Panc1 (cell line): ENCODE data around the gene SCGB1D1. TPM values are rescaled to one million over a fixed set of nuclear protein-coding genes. Genes with fewer than 3 reads are reported as not detected.

Source experiments
- ATAC-seq: fragments of 200-7000 bp; cut with Tn5 transposase; 2 replicates; pipeline ENCODE4 v1.9.1; 2020; ENCODE audit warnings: mild to moderate bottlenecking, moderate library complexity
- BruUV-seq: library from RNA; stranded (reverse); fragments of 400-500 nt; replicated peaks from 2 replicates; lab custom pipeline; 2021; lab: Mats Ljungman, UMichigan
- CTCF ChIA-PET: fragments of 300-600 bp; sonication (Branson Sonifier 250); formaldehyde crosslinking; loops from one replicate; lab custom pipeline; 2022; ENCODE audit warnings: antibody characterized with exemption; lab: Charles Lee
- POLR2A ChIA-PET: fragments of 300-600 bp; sonication (Branson Sonifier 250); formaldehyde crosslinking; loops from one replicate; lab custom pipeline; 2022; ENCODE audit warnings: antibody characterized with exemption; lab: Charles Lee
- DNase-seq: peaks from one replicate; pipeline ENCODE4 v3.0.0-alpha.2; 2010; ENCODE audit warnings: low read depth, low spot score
- H3K27ac ChIP-seq: 2 replicates; pipeline ENCODE4 v1.5.1; 2011; ENCODE audit warnings: mild to moderate bottlenecking, low read length, inconsistent platforms
- H3K27me3 ChIP-seq: fragments of 200-500 bp; sonication (Bioruptor generic); 2 replicates; pipeline ENCODE4 v1.6.0; 2014; ENCODE audit warnings: low read length, inconsistent platforms; ENCODE audit not compliant: control insufficient read depth, insufficient read depth
- H3K36me3 ChIP-seq: fragments of 200-500 bp; sonication (Bioruptor generic); 2 replicates; pipeline ENCODE4 v1.5.1; 2014; ENCODE audit warnings: inconsistent platforms, mild to moderate bottlenecking, low read length, moderate library complexity; ENCODE audit not compliant: control insufficient read depth, insufficient read depth
- H3K4me1 ChIP-seq: 2 replicates; pipeline ENCODE4 v1.5.1; 2011; ENCODE audit warnings: inconsistent platforms, mild to moderate bottlenecking, low read length, moderate library complexity; ENCODE audit not compliant: control insufficient read depth, insufficient read depth
- H3K4me3 ChIP-seq, 2 experiments: 2 replicates each; pipeline ENCODE4 v1.5.1; 2011 to 2012; ENCODE audit warnings: low read depth in 2 of 2, low read length in 2 of 2, mild to moderate bottlenecking in 2 of 2, inconsistent platforms in 1 of 2, moderate library complexity in 1 of 2
- H3K9me3 ChIP-seq: fragments of 200-500 bp; sonication (Bioruptor generic); 2 replicates; pipeline ENCODE4 v1.5.1; 2014; ENCODE audit warnings: low read depth, mild to moderate bottlenecking, inconsistent platforms, low read length, moderate library complexity; ENCODE audit not compliant: control insufficient read depth, insufficient read depth
- POLR2AphosphoS5 ChIP-seq: IDR thresholded peaks from 2 replicates; pipeline ENCODE4 v1.6.1; 2012; ENCODE audit warnings: mild to moderate bottlenecking, low read depth, low read length, moderate library complexity
- REST ChIP-seq, 2 experiments: IDR thresholded peaks; 2 replicates each; pipeline ENCODE4 v1.6.1; 2011 to 2012; ENCODE audit warnings: low read depth in 2 of 2, control low read depth in 1 of 2, low read length in 1 of 2, mild to moderate bottlenecking in 1 of 2, moderate library complexity in 1 of 2; ENCODE audit not compliant: insufficient read depth in 1 of 2
- SIN3A ChIP-seq: IDR thresholded peaks from 2 replicates; pipeline ENCODE4 v1.6.1; 2012; ENCODE audit warnings: low read depth, mild to moderate bottlenecking, low read length, moderate library complexity, borderline replicate concordance; ENCODE audit not compliant: insufficient read depth
- TCF7L2 ChIP-seq: IDR thresholded peaks from 2 replicates; pipeline ENCODE4 v1.6.1; 2011; ENCODE audit warnings: mild to moderate bottlenecking, low read depth, low read length, inconsistent platforms
- in situ Hi-C: cut with HindIII; loops from 2 replicates; pipeline ENCODE4 v1.10.0; 2016; ENCODE audit warnings: low sequenced_read_pairs, low pct_unique_long_range_greater_than_20kb
- intact Hi-C: fragments of 100-400 bp; cut with micrococcal nuclease; formaldehyde crosslinking; loops from one replicate; pipeline ENCODE4 v1.10.0; 2022; ENCODE audit not compliant: unreplicated experiment
- total RNA-seq: library from RNA; stranded (reverse); gene quantifications from one replicate; pipeline ENCODE4 v1.2.1, GENCODE V29; 2021; ENCODE audit not compliant: unreplicated experiment
- TF ChIP-seq, protein P1 (sequence below): fragments of 450-650 bp; IDR thresholded peaks from 2 replicates; pipeline ENCODE4 v1.5.1; 2017; ENCODE audit warnings: mild to moderate bottlenecking

Gene SCGB1D1
- total RNA-seq, 1 experiment from 2014 or later, result not detected

GRCh38 chr11:62233730-62234129, 43.7 kb downstream of the SCGB1D1 start:
- H3K27ac ChIP-seq, result no peak overlapping the region
- CTCF ChIA-PET, result interaction anchor here (1.2 kb wide), 1 partner anchor 77 kb away, joined by 3 read pairs; no protein-coding TSS in a partner anchor
- no peak for TF ChIP-seq REST (IDR thresholded peaks at IDR 0.05; ENCODE audit: insufficient read depth in 1 of 2, low read depth in 2 of 2, low read length in 1 of 2)
- TF ChIP-seq TCF7L2, result no peak
- TF ChIP-seq, protein P1, sequence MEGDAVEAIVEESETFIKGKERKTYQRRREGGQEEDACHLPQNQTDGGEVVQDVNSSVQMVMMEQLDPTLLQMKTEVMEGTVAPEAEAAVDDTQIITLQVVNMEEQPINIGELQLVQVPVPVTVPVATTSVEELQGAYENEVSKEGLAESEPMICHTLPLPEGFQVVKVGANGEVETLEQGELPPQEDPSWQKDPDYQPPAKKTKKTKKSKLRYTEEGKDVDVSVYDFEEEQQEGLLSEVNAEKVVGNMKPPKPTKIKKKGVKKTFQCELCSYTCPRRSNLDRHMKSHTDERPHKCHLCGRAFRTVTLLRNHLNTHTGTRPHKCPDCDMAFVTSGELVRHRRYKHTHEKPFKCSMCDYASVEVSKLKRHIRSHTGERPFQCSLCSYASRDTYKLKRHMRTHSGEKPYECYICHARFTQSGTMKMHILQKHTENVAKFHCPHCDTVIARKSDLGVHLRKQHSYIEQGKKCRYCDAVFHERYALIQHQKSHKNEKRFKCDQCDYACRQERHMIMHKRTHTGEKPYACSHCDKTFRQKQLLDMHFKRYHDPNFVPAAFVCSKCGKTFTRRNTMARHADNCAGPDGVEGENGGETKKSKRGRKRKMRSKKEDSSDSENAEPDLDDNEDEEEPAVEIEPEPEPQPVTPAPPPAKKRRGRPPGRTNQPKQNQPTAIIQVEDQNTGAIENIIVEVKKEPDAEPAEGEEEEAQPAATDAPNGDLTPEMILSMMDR, result peak; percentile 55; the same call in 1 of the 2 replicates
- no peaks in the 10 kb centered on the region for H3K36me3 ChIP-seq
- H3K9me3 ChIP-seq, result no peaks in the 10 kb centered on the region
- POLR2A ChIA-PET, result no interaction called here
- DNase-seq (no peak), ATAC-seq (no peak)
- no peak overlapping the region for H3K4me3 ChIP-seq
- H3K4me1 ChIP-seq, result no peaks in the 10 kb centered on the region
- in situ Hi-C loops, result no loop called here
- intact Hi-C loops, result loop anchor here (5.0 kb wide), 1 partner anchor 79 kb away; no protein-coding TSS in a partner anchor
- BruUV-seq, result no TSS peak
- peaks cover 6% of the 10 kb centered on the region for H3K27me3 ChIP-seq

DNA sequence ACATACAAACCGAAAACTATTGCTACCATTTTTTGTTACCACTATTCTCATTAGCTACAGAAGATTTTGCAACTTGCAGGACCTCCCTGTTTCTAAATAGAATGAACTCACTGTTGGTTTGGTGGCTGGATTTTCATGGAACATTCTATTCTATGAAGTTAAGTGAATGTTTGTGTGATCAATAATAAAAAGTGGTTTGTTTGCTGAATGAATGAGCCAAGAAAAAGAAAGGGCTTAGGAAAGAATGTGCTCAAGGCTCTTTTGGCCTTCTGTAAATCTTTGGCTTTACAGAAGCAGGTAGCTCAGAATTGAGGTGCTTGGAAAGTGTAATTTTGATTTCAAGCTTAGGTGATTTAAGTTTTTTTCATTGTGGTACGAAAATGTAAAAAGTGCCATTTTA, 46.2 kb downstream of the SCGB1D1 start:
- in situ Hi-C loops, result no loop called here
- no TSS peak for BruUV-seq
- ChIA-PET POLR2A (no interaction called here), CTCF (no interaction called here)
- TF ChIP-seq POLR2AphosphoS5, result no peak
- TF ChIP-seq SIN3A, result no peak
- no peak for TF ChIP-seq REST (IDR thresholded peaks at IDR 0.05; ENCODE audit: insufficient read depth in 1 of 2, low read depth in 2 of 2, low read length in 1 of 2)
- TF ChIP-seq TCF7L2, result no peak
- TF ChIP-seq, protein P1, result no peak
- H3K9me3 ChIP-seq, result no peaks in the 10 kb centered on the region
- DNase-seq, result no peak
- intact Hi-C loops, result no loop called here
- H3K4me1 ChIP-seq, result no peaks in the 10 kb centered on the region
- no peak overlapping the region for H3K4me3 ChIP-seq
- H3K27ac ChIP-seq, result no peak overlapping the region
- no peak for ATAC-seq
- peaks cover 6% of the 10 kb centered on the region for H3K27me3 ChIP-seq
- no peaks in the 10 kb centered on the region for H3K36me3 ChIP-seq
